HL-60 (cell line): ENCODE measurements around the gene TRPV3.
"Not testable (repeated sequence)": the region's sequence is repeated elsewhere in the genome, so short reads cannot be mapped to it uniquely, and the experiment has no call there.

Experiments used
- CTCF ChIP-seq: IDR thresholded peaks from one replicate; pipeline ENCODE4 v1.5.1; 2011; ENCODE audit warnings: low read length, control low read depth, inconsistent platforms; ENCODE audit not compliant: insufficient read depth
- GABPA ChIP-seq: IDR thresholded peaks from 2 replicates; pipeline ENCODE4 v1.6.1; 2012; ENCODE audit warnings: low read depth
- POLR2AphosphoS5 ChIP-seq: IDR thresholded peaks from 2 replicates; pipeline ENCODE4 v1.6.1; 2012; ENCODE audit warnings: low read depth
- SPI1 ChIP-seq: IDR thresholded peaks from 2 replicates; pipeline ENCODE4 v1.6.1; 2012; ENCODE audit warnings: low read depth, mild to moderate bottlenecking, borderline replicate concordance
- TF ChIP-seq, protein P1 (sequence below): IDR thresholded peaks from 2 replicates; pipeline ENCODE4 v1.6.1; 2012; ENCODE audit warnings: low read depth; ENCODE audit not compliant: insufficient replicate concordance

DNA sequence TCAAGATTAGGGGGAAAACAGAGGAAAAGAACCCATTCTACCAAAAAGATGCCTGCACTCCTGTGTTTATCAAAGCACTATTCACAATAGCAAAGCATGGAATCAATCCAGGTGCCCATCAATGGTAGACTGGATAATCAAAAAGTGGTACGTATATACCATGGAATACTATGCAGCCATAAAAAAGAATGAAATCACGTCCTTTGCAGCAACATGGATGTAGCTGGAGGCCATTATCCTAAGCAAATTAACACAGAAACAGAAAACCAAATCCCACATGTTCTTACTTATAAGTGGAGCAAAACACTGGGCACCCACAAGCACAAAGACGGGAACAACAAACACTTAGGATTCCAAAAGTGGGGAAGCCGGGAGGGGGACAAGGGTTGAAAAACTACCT, 21.1 kb upstream of the TRPV3 start:
- TF ChIP-seq CTCF, POLR2AphosphoS5, GABPA, SPI1: not testable (repeated sequence)
- TF ChIP-seq, protein P1, sequence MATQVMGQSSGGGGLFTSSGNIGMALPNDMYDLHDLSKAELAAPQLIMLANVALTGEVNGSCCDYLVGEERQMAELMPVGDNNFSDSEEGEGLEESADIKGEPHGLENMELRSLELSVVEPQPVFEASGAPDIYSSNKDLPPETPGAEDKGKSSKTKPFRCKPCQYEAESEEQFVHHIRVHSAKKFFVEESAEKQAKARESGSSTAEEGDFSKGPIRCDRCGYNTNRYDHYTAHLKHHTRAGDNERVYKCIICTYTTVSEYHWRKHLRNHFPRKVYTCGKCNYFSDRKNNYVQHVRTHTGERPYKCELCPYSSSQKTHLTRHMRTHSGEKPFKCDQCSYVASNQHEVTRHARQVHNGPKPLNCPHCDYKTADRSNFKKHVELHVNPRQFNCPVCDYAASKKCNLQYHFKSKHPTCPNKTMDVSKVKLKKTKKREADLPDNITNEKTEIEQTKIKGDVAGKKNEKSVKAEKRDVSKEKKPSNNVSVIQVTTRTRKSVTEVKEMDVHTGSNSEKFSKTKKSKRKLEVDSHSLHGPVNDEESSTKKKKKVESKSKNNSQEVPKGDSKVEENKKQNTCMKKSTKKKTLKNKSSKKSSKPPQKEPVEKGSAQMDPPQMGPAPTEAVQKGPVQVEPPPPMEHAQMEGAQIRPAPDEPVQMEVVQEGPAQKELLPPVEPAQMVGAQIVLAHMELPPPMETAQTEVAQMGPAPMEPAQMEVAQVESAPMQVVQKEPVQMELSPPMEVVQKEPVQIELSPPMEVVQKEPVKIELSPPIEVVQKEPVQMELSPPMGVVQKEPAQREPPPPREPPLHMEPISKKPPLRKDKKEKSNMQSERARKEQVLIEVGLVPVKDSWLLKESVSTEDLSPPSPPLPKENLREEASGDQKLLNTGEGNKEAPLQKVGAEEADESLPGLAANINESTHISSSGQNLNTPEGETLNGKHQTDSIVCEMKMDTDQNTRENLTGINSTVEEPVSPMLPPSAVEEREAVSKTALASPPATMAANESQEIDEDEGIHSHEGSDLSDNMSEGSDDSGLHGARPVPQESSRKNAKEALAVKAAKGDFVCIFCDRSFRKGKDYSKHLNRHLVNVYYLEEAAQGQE: not testable (repeated sequence)
